CD1c-positive myeloid dendritic cell (primary cell): Measurements from ENCODE around the gene TSPAN2.

Experiments used
- DNase-seq: peaks from one replicate; pipeline ENCODE4 v3.0.0-alpha.2; 2016; ENCODE audit errors: extremely low spot score

TSPAN2 gene

GRCh38 chr1:115113766-115114165 is 24.5 kb upstream of the TSPAN2 start:
- DNase-seq: no peak

- DNase-seq: peak; percentile 61
Observed at GRCh38 chr1:115112496-115113375, 23.4 kb upstream of the TSPAN2 start.

- peak; percentile 60 for DNase-seq
Observed at GRCh38 chr1:115107516-115108260, 18.4 kb upstream of the TSPAN2 start.

- no peak for DNase-seq
Observed at GRCh38 chr1:115105831-115106230, 16.5 kb upstream of the TSPAN2 start.

- no peak for DNase-seq
Observed at GRCh38 chr1:115099693-115100050, 10.4 kb upstream of the TSPAN2 start.

- DNase-seq: peak; percentile 68
Observed at GRCh38 chr1:115098979-115099692, 9.8 kb upstream of the TSPAN2 start.

- no peak for DNase-seq
Observed at GRCh38 chr1:115092175-115092574, 2.9 kb upstream of the TSPAN2 start.

GRCh38 chr1:115091572-115091971 is 2.3 kb upstream of the TSPAN2 start:
- peak; percentile 36 for DNase-seq

GRCh38 chr1:115090956-115091355 is 1.7 kb upstream of the TSPAN2 start:
- no peak for DNase-seq

GRCh38 chr1:115090540-115090939 is 1.2 kb upstream of the TSPAN2 start:
- peak; percentile 14 for DNase-seq

- no peak for DNase-seq
Observed at GRCh38 chr1:115090186-115090490, 835 bp upstream of the TSPAN2 start.

GRCh38 chr1:115088871-115089419 is 358 bp downstream of the TSPAN2 start:
- DNase-seq: no peak

GRCh38 chr1:115088115-115088778 is 1.1 kb downstream of the TSPAN2 start:
- DNase-seq: no peak

- DNase-seq: no peak
Observed at GRCh38 chr1:115086176-115086830, 3.0 kb downstream of the TSPAN2 start.

- DNase-seq: no peak
Observed at GRCh38 chr1:115084902-115085511, 4.3 kb downstream of the TSPAN2 start.

GRCh38 chr1:115082949-115083348 is 6.4 kb downstream of the TSPAN2 start:
- DNase-seq: no peak

GRCh38 chr1:115078708-115079107 is 10.6 kb downstream of the TSPAN2 start:
- DNase-seq: no peak

GRCh38 chr1:115077984-115078330 is 11.3 kb downstream of the TSPAN2 start:
- no peak for DNase-seq

GRCh38 chr1:115077286-115077983 is 11.9 kb downstream of the TSPAN2 start:
- DNase-seq: no peak

GRCh38 chr1:115076384-115076915 is 12.9 kb downstream of the TSPAN2 start:
- no peak for DNase-seq
